HepG2 (cell line): ENCODE measurements around the gene ARHGEF26.

Source experiments
- CTCF ChIP-seq: sonication (generic); formaldehyde crosslinking; IDR thresholded peaks from 2 replicates; pipeline ENCODE4 v1.5.0; 2020; ENCODE audit warnings: mild to moderate bottlenecking, missing genetic modification reagents, moderate library complexity
- NFAT5 ChIP-seq: sonication (generic); formaldehyde crosslinking; IDR thresholded peaks from 2 replicates; pipeline ENCODE4 v1.4.0; 2020; ENCODE audit warnings: missing genetic modification reagents
- POLR2A ChIP-seq, 2 experiments: IDR thresholded peaks; 2 replicates each; pipeline ENCODE4 v1.6.1; 2011; ENCODE audit warnings: low read depth in 2 of 2, low read length in 2 of 2, mild to moderate bottlenecking in 1 of 2, moderate library complexity in 1 of 2; ENCODE audit not compliant: insufficient read depth in 1 of 2
- RELA ChIP-seq: sonication (generic); formaldehyde crosslinking; IDR thresholded peaks from 2 replicates; pipeline ENCODE4 v1.4.0; 2020; ENCODE audit warnings: missing genetic modification reagents
- SKIL ChIP-seq: sonication (generic); formaldehyde crosslinking; IDR thresholded peaks from 2 replicates; pipeline ENCODE4 v1.8.0; 2022; ENCODE audit warnings: missing genetic modification reagents, mild to moderate bottlenecking, moderate library complexity, borderline replicate concordance
- SMARCC2 ChIP-seq: fragments of 450-650 bp; IDR thresholded peaks from 2 replicates; pipeline ENCODE4 v1.6.1; 2017; ENCODE audit warnings: antibody characterized with exemption, mild to moderate bottlenecking
- SP1 ChIP-seq, 2 experiments: fragments of 450-650 bp in 1 of 2; sonication (generic) in 1 of 2; formaldehyde crosslinking in 1 of 2; IDR thresholded peaks; 2 replicates each; pipeline versions ENCODE4 v1.4.0 to v1.6.1; 2016 to 2020; ENCODE audit warnings: missing genetic modification reagents in 1 of 2
- ZNF678 ChIP-seq: sonication (generic); formaldehyde crosslinking; IDR thresholded peaks from 2 replicates; pipeline ENCODE4 v1.4.0; 2020; ENCODE audit warnings: mild to moderate bottlenecking, missing genetic modification reagents

- TF ChIP-seq POLR2A (IDR thresholded peaks at IDR 0.05; ENCODE audit: insufficient read depth in 1 of 2, low read depth in 2 of 2, low read length in 2 of 2): no peak
- TF ChIP-seq SMARCC2: no peak
- no peak for TF ChIP-seq SP1 (IDR thresholded peaks at IDR 0.05)
- no peak for TF ChIP-seq SP1 (CRISPR knock-in tag; IDR thresholded peaks at IDR 0.05)
- no peak for TF ChIP-seq NFAT5 (CRISPR knock-in tag)
- TF ChIP-seq SKIL (CRISPR knock-in tag): no peak
- no peak for TF ChIP-seq RELA (CRISPR knock-in tag)
- no peak for TF ChIP-seq ZNF678 (CRISPR knock-in tag)
- TF ChIP-seq CTCF (CRISPR knock-in tag): no peak
Observed at GRCh38 chr3:154115332-154115731, 5.9 kb upstream of the ARHGEF26 start.
